Thoracic aorta (tissue), 2 donors: ENCODE measurements around the gene NGRN. TPM values are rescaled to one million over a fixed set of nuclear protein-coding genes. Genes with fewer than 3 reads are reported as not detected.

Source experiments
- ATAC-seq: fragments of 150-250 bp; one replicate; pipeline ENCODE4 v1.8.0; 2017; ENCODE audit warnings: low read depth; ENCODE audit not compliant: insufficient number of reproducible peaks, low FRiP score
- DNase-seq: peaks from one replicate; pipeline ENCODE4 v3.0.0-alpha.2; 2020; ENCODE audit warnings: low spot score
- H3K27ac ChIP-seq, 2 donors: fragments of 200-600 bp; sonication (generic); 1 replicate in 1 of 2; 2 replicates in 1 of 2; pipeline ENCODE4 v1.5.1; 2016; ENCODE audit warnings: mild to moderate bottlenecking in 2 of 2, moderate library complexity in 2 of 2
- H3K27me3 ChIP-seq: fragments of 200-600 bp; sonication (generic); replicated peaks from 2 replicates; pipeline ENCODE4 v1.6.0; 2016; ENCODE audit warnings: mild to moderate bottlenecking; ENCODE audit not compliant: insufficient read depth
- H3K36me3 ChIP-seq: fragments of 200-600 bp; sonication (generic); one replicate; pipeline ENCODE4 v1.5.1; 2016
- H3K4me1 ChIP-seq, 2 donors: fragments of 200-600 bp; sonication (generic); 1 replicate in 1 of 2; 2 replicates in 1 of 2; pipeline versions ENCODE4 v1.5.1 to v1.6.0; 2016; ENCODE audit warnings: low read depth in 2 of 2, mild to moderate bottlenecking in 1 of 2; ENCODE audit not compliant: control insufficient read depth in 1 of 2
- H3K4me3 ChIP-seq: fragments of 200-600 bp; sonication (generic); 2 replicates; pipeline ENCODE4 v1.5.1; 2016; ENCODE audit warnings: mild to moderate bottlenecking
- H3K9me3 ChIP-seq: fragments of 200-600 bp; sonication (generic); 2 replicates; pipeline ENCODE4 v1.5.1; 2016
- total RNA-seq, 2 donors: library from RNA; depleted of rRNA; stranded (reverse); fragments of >200 nt; gene quantifications; one replicate each; pipeline versions ENCODE4 v1.1.0 to v1.2.3, GENCODE V29; 2016
- TF ChIP-seq, protein P1 (sequence below): fragments of 200-600 bp; sonication (generic); IDR thresholded peaks from one replicate; pipeline ENCODE4 v1.5.1; 2019; ENCODE audit warnings: antibody characterized with exemption

Gene NGRN
- total RNA-seq, 2 donors from 2014 or later, result 63.5 to 97.5 TPM

DNA sequence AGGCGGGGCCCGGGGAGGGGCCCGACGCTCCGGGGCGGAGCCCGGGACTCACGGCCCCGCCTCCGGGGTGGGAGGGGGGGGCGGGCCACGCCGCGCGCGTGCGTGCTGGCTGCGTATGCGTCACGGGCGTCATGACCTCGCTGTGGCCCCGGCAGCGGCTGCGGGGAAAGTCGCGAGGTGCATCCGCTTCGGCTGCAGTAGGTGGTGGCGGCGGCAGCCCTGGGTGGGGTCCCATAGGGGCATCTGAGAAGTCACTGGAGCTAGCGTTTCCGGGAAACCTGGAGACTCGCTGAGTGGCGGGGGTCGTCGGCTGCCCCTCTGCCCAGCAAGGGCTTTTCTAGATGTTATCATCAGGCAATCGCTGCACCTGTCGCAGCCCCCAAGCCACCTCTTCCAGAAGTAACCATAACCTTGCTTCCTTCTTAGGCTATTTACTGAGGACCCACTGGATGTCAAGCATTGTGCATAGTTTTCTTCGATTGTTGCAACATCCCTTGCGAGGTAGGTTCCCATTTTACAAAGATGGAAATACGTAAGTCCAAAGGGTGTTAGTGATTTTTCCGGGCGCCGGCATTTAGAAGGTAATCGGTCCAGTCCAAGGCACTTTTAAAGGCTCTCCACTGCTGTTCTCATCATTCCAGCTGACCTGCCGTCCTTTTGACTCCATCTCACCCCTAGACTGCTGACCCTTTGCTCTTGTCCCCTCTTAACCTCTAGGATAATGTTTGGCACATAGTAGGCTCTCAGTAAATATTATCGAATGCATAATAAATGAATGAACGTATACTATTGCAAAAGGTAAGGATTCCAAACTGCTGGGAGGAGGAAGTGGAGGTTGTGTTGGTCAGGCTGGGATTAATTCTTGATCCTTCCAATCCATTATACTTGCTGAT is 31.1 kb upstream of the NGRN start, which contains the start of gene GDPGP1:
TSS of gene GDPGP1 (plus strand) at position 114 of the 893 bp plus-strand sequence. CDS start 6,700 bp downstream, outside the sequence.
- no peaks in the 10 kb centered on the region for H3K27me3 ChIP-seq
- H3K36me3 ChIP-seq, result peaks cover 8% of the 10 kb centered on the region
- TF ChIP-seq, protein P1, sequence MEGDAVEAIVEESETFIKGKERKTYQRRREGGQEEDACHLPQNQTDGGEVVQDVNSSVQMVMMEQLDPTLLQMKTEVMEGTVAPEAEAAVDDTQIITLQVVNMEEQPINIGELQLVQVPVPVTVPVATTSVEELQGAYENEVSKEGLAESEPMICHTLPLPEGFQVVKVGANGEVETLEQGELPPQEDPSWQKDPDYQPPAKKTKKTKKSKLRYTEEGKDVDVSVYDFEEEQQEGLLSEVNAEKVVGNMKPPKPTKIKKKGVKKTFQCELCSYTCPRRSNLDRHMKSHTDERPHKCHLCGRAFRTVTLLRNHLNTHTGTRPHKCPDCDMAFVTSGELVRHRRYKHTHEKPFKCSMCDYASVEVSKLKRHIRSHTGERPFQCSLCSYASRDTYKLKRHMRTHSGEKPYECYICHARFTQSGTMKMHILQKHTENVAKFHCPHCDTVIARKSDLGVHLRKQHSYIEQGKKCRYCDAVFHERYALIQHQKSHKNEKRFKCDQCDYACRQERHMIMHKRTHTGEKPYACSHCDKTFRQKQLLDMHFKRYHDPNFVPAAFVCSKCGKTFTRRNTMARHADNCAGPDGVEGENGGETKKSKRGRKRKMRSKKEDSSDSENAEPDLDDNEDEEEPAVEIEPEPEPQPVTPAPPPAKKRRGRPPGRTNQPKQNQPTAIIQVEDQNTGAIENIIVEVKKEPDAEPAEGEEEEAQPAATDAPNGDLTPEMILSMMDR, result no peak
- no peaks in the 10 kb centered on the region for H3K9me3 ChIP-seq
- peak within 1 kb of the TSS; percentile 86 for H3K4me3 ChIP-seq
- no peak for DNase-seq
- no peak for ATAC-seq
- H3K27ac ChIP-seq, result peak within 1 kb of the TSS; percentile 88 to 92
- peaks cover 27 to 39% of the 10 kb centered on the region in 2 donors for H3K4me1 ChIP-seq

DNA sequence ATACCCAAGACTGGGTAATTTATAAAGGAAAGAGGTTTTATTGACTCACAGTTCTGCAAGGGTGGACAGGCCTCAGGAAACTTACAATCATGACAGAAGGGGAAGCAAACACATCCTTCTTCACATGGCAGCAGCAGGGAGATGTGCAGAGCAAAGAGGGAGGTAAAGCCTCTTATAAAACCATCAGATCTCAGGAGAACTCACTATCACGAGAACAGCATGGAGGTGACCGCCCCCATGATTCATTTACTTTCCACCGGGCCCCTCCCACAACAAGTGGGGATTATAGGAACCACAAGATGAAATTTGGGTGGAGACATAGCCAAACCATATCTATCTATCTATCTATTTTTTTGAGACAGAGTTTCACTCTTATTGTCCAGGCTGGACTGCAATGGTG is 26.1 kb upstream of the NGRN start:
- Histone ChIP-seq H3K36me3 (no peaks in the 10 kb centered on the region), H3K4me3 (no peak overlapping the region), H3K27ac (no peak overlapping the region), H3K9me3 (no peaks in the 10 kb centered on the region), H3K27me3 (no peaks in the 10 kb centered on the region), H3K4me1 (peaks cover 6% of the 10 kb centered on the region in 2 donors)
- TF ChIP-seq, protein P1, result no peak
- ATAC-seq, result no peak
- DNase-seq, result no peak

DNA sequence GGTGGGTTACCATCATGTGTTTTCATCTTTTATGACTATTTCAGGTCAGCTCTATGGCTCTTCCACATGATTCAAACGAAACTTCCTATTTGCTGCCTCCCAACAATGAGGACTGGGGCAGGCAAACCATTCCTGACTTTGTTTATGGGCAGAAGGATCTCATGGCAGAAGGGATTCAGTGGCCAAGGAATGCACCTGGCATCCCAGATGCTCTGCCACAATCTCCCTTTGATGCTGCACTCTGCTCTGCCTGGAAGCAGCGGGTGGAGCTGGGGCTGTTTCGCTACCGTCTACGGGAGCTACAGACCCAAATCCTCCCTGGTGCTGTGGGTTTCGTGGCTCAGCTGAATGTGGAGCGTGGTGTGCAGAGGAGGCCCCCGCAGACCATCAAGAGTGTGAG is 24.6 kb upstream of the NGRN start:
- no peak for ATAC-seq
- TF ChIP-seq, protein P1, result no peak

DNA sequence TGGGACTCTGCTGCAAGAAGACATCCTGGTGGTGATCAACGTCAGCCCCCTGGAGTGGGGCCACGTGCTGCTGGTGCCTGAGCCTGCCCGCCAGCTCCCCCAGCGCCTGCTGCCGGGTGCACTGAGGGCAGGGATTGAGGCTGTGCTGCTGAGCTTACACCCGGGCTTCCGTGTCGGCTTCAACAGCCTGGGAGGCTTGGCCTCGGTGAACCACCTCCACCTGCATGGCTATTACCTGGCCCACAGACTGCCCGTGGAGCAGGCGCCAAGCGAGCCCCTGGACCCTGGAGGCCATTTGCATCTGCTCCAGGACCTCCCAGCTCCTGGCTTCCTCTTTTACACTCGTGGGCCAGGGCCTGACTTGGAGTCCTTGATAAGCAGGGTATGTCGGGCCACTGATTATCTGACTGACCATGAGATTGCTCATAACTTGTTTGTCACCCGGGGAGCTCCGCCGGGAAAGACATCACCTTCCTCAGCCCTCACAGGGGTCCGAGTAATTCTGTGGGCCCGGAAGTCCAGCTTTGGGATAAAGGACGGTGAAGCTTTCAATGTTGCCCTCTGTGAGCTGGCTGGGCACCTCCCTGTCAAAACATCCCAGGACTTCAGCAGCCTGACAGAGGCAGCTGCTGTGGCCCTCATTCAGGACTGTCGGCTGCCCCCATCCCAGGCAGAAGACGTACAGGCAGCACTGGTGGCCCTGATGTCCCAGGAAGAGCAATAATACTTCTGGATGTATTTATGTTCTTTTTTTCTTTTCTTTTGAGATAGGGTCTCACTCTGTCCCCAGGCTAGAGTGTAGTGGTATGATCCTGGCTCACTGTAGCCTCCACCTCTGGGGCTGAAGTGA is 23.9 kb upstream of the NGRN start:
- Histone ChIP-seq H3K4me1 (no peaks in the 10 kb centered on the region), H3K4me3 (no peak overlapping the region), H3K27me3 (no peaks in the 10 kb centered on the region), H3K36me3 (no peaks in the 10 kb centered on the region), H3K27ac (no peak overlapping the region), H3K9me3 (no peaks in the 10 kb centered on the region)
- ATAC-seq, result no peak
- DNase-seq, result no peak
- TF ChIP-seq, protein P1, result no peak

More for the DNA sequence above, 24.6 kb upstream of the NGRN start:
- DNase-seq, result no peak
- Histone ChIP-seq H3K27me3 (no peaks in the 10 kb centered on the region), H3K4me3 (no peak overlapping the region), H3K9me3 (no peaks in the 10 kb centered on the region), H3K27ac (no peak overlapping the region), H3K36me3 (no peaks in the 10 kb centered on the region), H3K4me1 (no peaks in the 10 kb centered on the region)
